ENCODE measurements around the gene FGGY.
"Not testable (repeated sequence)": the region's sequence is repeated elsewhere in the genome, so short reads cannot be mapped to it uniquely, and the experiment has no call there.

FGGY gene

DNA sequence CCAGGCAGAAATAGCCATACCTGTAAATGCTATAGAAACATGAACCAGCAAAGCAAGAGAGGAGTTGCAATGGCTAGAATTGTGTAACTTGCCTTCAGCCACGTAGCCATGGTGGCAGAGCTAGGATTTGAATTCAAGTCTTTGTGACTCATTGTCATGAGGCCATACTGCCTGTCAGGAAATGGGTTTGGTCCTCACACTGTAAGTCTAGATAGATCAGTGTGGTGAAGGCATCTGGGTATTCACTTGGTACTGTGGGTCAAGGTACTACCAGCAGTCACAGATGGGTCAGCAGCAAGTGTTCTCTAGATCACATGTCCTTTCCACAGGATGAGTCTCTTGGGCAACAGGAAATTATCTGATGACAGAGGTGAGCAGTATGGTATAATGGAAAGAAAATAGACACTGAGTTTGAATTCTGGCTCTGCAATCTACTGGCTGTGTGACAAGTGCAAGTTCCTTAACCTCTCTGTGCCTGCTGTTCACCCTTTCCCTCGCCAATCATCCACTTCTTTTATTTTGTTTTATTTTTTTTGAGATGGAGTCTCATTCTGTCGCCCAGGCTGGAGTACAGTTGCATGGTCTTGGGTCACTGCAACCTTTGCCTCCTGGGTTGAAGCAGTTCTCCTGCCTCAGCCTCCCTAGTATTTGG lies 36.9 kb downstream of the FGGY start:
- H3K36me3 Mint-ChIP-seq: peaks cover 17 to 28% of the 10 kb centered on the region in 2 donors
- no peak overlapping the region for H3K27ac Mint-ChIP-seq
- no peaks in the 10 kb centered on the region for H3K4me1 Mint-ChIP-seq
- ATAC-seq (replicated peaks) (no peak), DNase-seq (no peak)
- H3K9me3 Mint-ChIP-seq: no peaks in the 10 kb centered on the region
- no peak overlapping the region for H3K4me3 Mint-ChIP-seq
- no peaks in the 10 kb centered on the region for H3K27me3 Mint-ChIP-seq

DNA sequence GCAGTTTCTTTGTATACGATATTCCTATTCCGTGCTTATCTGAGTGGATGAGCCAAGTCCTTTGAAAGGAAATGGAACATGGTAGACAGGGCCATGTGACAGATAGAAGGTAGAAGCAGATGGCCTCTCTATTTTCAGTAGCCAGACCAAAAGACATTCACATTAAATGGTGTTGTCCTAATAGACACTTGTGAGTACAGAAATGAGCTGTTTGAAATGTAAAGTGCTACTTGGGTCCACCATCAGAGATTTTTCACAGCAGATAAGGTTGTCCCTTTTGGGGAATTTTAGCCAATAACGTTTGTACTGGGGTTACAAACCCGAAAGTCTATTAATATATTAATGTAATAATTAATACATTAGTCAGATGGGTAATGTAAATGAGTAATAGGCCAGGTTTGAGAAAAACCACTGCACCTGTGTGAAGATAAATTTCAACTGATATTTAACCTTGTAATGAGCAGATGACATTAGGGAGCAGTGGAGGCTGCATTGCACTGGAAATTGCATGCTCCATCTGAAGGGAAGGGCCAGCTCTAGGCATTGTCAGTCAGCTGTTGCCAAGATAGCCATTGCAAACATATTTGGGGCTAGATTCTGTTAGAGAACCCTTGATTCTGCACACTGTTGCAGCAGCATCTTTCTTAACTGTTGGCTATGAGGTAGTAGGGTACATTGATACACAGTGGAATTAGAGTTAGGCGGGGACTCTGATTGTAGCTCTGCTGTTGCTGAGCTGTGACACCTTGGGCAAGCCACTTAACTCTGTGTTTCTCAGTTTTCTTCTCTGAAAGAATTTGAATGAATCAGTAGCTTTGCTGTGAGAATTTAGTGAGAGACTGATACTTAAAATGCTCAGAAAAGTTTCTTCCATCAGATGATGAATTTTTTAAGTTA lies 43.8 kb downstream of the FGGY start:
- Mint-ChIP-seq H3K9me3 (no peaks in the 10 kb centered on the region), H3K36me3 (peaks cover 17 to 27% of the 10 kb centered on the region in 2 donors), H3K27me3 (no peaks in the 10 kb centered on the region), H3K4me3 (no peak overlapping the region), H3K4me1 (peaks cover 2 to 8% of the 10 kb centered on the region in 2 donors), H3K27ac (no peak overlapping the region)
- DNase-seq: no peak
- no peak for ATAC-seq (replicated peaks)

DNA sequence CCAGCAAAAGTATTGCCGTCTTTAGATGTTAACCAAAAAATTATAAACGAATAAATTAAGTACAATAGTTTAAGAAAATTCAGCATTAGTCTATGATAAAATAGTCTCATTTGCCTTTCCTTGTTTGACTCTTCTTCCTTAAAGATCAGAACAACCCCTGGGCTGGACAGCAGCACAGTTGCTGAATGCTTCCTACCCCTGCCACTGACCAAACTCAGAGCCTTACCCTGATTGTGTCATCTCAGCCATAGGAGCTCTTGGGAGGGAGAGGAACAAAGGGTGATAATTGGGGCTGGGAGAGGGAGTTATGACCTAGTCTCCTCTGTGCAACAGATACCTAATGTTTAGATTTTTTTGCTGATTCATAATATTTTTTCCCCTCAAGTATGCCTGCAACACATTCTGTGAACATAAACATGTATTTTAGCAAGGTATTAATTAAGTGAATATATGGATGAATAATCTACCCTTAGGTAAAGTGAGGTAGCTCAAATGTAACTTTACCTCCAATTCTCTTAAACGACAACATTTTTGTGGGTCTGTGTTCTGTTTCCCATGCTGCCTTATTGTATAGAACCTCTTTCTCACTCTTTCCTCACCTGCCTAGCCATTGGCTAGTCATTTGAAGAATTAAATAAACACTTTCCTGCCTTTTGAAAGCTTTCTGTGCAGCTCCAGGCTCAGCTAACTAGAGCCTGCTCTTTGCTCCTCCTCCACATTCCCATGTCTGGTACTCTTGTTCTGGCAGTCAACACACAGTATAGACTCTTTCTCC lies 46.1 kb downstream of the FGGY start:
- peaks cover 27 to 30% of the 10 kb centered on the region in 2 donors for H3K36me3 Mint-ChIP-seq
- H3K4me3 Mint-ChIP-seq: no peak overlapping the region
- no peaks in the 10 kb centered on the region for H3K27me3 Mint-ChIP-seq
- no peaks in the 10 kb centered on the region for H3K9me3 Mint-ChIP-seq
- H3K27ac Mint-ChIP-seq: no peak overlapping the region
- peaks cover 2 to 8% of the 10 kb centered on the region in 2 donors for H3K4me1 Mint-ChIP-seq
- DNase-seq: no peak
- ATAC-seq (replicated peaks): no peak

- Mint-ChIP-seq H3K4me1 (peaks cover 2 to 8% of the 10 kb centered on the region in 2 donors), H3K27ac (no peak overlapping the region), H3K9me3 (no peaks in the 10 kb centered on the region), H3K36me3 (peaks cover 32 to 35% of the 10 kb centered on the region in 2 donors), H3K27me3 (no peaks in the 10 kb centered on the region), H3K4me3 (no peak overlapping the region)
- DNase-seq (no peak), ATAC-seq (replicated peaks) (no peak)
These were observed 46.6 kb downstream of the FGGY start for GRCh38 chr1:59343576-59343840.

GRCh38 chr1:59345221-59345620 lies 48.3 kb downstream of the FGGY start:
- Mint-ChIP-seq H3K4me1 (peaks cover 2 to 8% of the 10 kb centered on the region in 2 donors), H3K36me3 (peaks cover 27 to 30% of the 10 kb centered on the region in 2 donors), H3K27ac (no peak overlapping the region), H3K9me3 (no peaks in the 10 kb centered on the region), H3K27me3 (no peaks in the 10 kb centered on the region), H3K4me3 (no peak overlapping the region)
- DNase-seq: no peak
- ATAC-seq (replicated peaks): no peak

GRCh38 chr1:59346429-59346828 lies 49.5 kb downstream of the FGGY start:
- DNase-seq (no peak), ATAC-seq (replicated peaks) (no peak)
- H3K9me3 Mint-ChIP-seq: no peaks in the 10 kb centered on the region
- H3K4me1 Mint-ChIP-seq: peaks cover 8 to 13% of the 10 kb centered on the region in 2 donors
- no peak overlapping the region for H3K4me3 Mint-ChIP-seq
- H3K36me3 Mint-ChIP-seq: peaks cover 25 to 31% of the 10 kb centered on the region in 2 donors
- H3K27ac Mint-ChIP-seq: no peak overlapping the region
- no peaks in the 10 kb centered on the region for H3K27me3 Mint-ChIP-seq

GRCh38 chr1:59349101-59349500 lies 52.2 kb downstream of the FGGY start:
- no peak for DNase-seq
- H3K27me3 Mint-ChIP-seq: no peaks in the 10 kb centered on the region
- H3K4me1 Mint-ChIP-seq: peaks cover 18 to 34% of the 10 kb centered on the region in 2 donors
- no peak overlapping the region for H3K27ac Mint-ChIP-seq
- H3K9me3 Mint-ChIP-seq: no peaks in the 10 kb centered on the region
- H3K36me3 Mint-ChIP-seq: peaks cover 17 to 23% of the 10 kb centered on the region in 2 donors
- no peak overlapping the region for H3K4me3 Mint-ChIP-seq
- no peak for ATAC-seq (replicated peaks)

DNA sequence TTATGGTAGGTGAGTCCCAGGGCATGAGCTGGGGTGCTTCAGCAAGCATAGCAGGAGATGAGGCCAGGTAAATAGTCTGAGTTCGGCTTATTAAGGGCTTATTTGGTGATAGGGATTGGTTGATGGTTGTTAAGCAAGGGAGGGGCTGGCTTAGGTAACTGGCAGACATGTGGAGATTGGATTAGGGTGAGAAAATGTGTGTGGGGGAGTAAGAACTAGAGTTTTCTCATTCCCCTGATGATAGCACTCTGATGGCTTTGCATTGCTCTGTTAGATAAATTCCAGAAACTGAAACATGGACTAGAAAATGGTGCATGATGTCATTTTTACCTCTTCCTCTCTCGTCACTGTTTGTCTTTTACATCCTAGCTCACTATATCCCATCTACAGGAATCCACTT lies 53.6 kb downstream of the FGGY start:
- DNase-seq: no peak
- Mint-ChIP-seq H3K27ac (no peak overlapping the region), H3K36me3 (peaks cover 17 to 23% of the 10 kb centered on the region in 2 donors), H3K4me3 (no peak overlapping the region), H3K27me3 (no peaks in the 10 kb centered on the region), H3K9me3 (no peaks in the 10 kb centered on the region), H3K4me1 (peaks cover 25 to 42% of the 10 kb centered on the region in 2 donors)
- ATAC-seq (replicated peaks): no peak

DNA sequence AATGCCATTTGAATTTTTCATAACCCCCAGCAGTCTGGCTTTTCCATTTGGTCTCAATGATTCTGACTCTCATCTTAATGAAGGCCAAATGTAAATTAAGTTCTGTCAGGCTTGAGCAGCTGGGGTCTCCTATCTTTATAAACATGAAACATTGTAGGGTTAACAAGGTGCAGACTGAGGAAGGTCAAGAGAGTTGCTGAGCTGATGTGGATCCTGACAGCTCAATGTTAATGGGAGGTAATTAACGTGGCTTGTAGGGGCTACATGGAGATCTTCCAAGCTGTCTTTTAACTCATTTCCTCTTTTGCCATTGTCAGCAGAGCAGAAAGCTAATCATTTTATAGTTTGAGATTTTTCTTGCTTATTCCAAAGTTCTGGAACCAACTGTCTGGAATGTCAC lies 55.2 kb downstream of the FGGY start:
- Mint-ChIP-seq H3K36me3 (peaks cover 10 to 16% of the 10 kb centered on the region in 2 donors), H3K4me3 (no peak overlapping the region), H3K27me3 (no peaks in the 10 kb centered on the region), H3K27ac (no peak overlapping the region), H3K9me3 (no peaks in the 10 kb centered on the region), H3K4me1 (peaks cover 29 to 44% of the 10 kb centered on the region in 2 donors)
- DNase-seq: no peak
- no peak for ATAC-seq (replicated peaks)

- Mint-ChIP-seq H3K27ac (peak overlapping the region; percentile 68), H3K4me1 (peaks cover 29 to 44% of the 10 kb centered on the region in 2 donors), H3K9me3 (no peaks in the 10 kb centered on the region), H3K4me3 (no peak overlapping the region), H3K36me3 (peaks cover 5 to 7% of the 10 kb centered on the region in 2 donors), H3K27me3 (no peaks in the 10 kb centered on the region)
- ATAC-seq (replicated peaks): no peak
- DNase-seq: no peak
These were observed 56.6 kb downstream of the FGGY start for GRCh38 chr1:59353453-59353852.

- not testable (repeated sequence) for H3K36me3 Mint-ChIP-seq; H3K9me3 Mint-ChIP-seq; H3K27me3 Mint-ChIP-seq; ATAC-seq (replicated peaks); DNase-seq
- H3K4me1 Mint-ChIP-seq: peaks cover 29 to 44% of the 10 kb centered on the region in 2 donors
- H3K27ac Mint-ChIP-seq: peak overlapping the region; percentile 93
- H3K4me3 Mint-ChIP-seq: peak overlapping the region; percentile 43 to 61
These were observed 57.3 kb downstream of the FGGY start for GRCh38 chr1:59354239-59354638.

DNA sequence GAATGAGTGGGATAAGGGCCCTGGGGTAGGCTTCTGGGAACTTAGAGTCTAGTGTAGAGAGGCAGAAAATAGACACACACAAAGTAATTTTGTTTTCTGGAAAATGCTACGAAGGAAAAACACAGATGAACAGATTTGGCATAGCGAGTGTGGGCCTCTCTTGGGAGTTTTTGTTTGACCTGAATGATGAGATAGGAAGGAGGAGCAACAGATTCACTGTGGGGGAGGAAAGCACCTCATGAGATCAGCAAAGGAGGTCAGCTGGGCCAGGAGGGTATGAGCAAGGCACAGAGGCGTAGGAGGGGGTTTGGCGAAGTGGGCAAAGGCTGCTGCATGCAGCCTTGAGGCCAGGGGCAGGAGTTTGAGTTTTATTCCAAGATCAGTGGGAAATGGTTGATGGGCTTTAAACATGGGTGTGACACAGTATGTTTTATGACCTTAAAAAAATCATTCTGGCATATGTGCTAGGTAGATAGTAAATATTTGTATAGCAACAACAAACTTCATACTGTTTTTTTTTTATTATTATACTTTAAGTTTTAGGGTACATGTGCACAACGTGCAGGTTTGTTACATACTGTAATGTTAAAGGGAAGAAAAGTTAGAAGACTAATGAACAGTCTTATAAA lies 57.9 kb downstream of the FGGY start:
- H3K9me3 Mint-ChIP-seq: no peaks in the 10 kb centered on the region
- ATAC-seq (replicated peaks) (peak; percentile 86 to 90), DNase-seq (peak; percentile 60)
- H3K4me3 Mint-ChIP-seq: peak overlapping the region; percentile 43 to 61
- H3K36me3 Mint-ChIP-seq: peaks cover 4 to 6% of the 10 kb centered on the region in 2 donors
- H3K27ac Mint-ChIP-seq: peak overlapping the region; percentile 93
- H3K27me3 Mint-ChIP-seq: no peaks in the 10 kb centered on the region
- peaks cover 29 to 44% of the 10 kb centered on the region in 2 donors for H3K4me1 Mint-ChIP-seq

DNA sequence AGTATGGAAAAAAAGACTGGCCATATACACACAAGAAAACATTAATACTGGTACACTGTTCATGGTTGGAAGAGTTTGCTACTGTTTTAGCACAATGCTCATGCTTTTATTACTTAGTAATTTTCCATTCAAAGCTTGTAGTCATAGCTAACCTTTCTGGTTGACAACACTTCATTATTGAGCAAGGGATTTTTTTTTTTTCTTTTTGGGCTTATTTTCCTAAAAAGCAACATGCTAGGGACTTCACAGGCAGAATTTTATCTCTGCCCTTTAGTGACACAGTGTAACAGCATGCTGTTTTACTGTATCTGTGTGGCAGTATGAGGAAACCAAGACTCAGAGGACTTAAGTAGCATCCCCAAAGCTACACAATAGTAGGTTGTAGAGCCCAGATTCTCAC lies 58.5 kb downstream of the FGGY start:
- Mint-ChIP-seq H3K4me1 (peaks cover 27 to 44% of the 10 kb centered on the region in 2 donors), H3K27ac (peak overlapping the region; percentile 76), H3K4me3 (peak overlapping the region in 1 of 2 donors; percentile 52), H3K9me3 (no peaks in the 10 kb centered on the region), H3K36me3 (peaks cover 4 to 6% of the 10 kb centered on the region in 2 donors), H3K27me3 (no peaks in the 10 kb centered on the region)
- DNase-seq (no peak), ATAC-seq (replicated peaks) (peak; percentile 91 to 92)

- Mint-ChIP-seq H3K36me3 (peaks cover under 1 to 4% of the 10 kb centered on the region in 2 donors), H3K4me1 (peaks cover 21 to 38% of the 10 kb centered on the region in 2 donors), H3K9me3 (no peaks in the 10 kb centered on the region), H3K27me3 (no peaks in the 10 kb centered on the region), H3K4me3 (no peak overlapping the region), H3K27ac (no peak overlapping the region)
- DNase-seq (no peak), ATAC-seq (replicated peaks) (no peak)
These were observed 59.7 kb downstream of the FGGY start for GRCh38 chr1:59356627-59357026.

Data from stimulated activated naive B cell treated with anti-CD40 and anti-IgM and Interleukin-4, amounts not matched to agents 10 μg/mL and 1 μg/mL and 100 μg/mL, for 72 hours (primary cell).